GM11168 (cell line): ENCODE results near the gene FGFR3.

Source experiments
- in situ Hi-C: fragments of 300-500 bp; cut with MboI; formaldehyde crosslinking; loops from one replicate; pipeline ENCODE4 v1.12.0; 2022; ENCODE audit warnings: low sequenced_read_pairs; ENCODE audit not compliant: unreplicated experiment

Gene FGFR3

DNA sequence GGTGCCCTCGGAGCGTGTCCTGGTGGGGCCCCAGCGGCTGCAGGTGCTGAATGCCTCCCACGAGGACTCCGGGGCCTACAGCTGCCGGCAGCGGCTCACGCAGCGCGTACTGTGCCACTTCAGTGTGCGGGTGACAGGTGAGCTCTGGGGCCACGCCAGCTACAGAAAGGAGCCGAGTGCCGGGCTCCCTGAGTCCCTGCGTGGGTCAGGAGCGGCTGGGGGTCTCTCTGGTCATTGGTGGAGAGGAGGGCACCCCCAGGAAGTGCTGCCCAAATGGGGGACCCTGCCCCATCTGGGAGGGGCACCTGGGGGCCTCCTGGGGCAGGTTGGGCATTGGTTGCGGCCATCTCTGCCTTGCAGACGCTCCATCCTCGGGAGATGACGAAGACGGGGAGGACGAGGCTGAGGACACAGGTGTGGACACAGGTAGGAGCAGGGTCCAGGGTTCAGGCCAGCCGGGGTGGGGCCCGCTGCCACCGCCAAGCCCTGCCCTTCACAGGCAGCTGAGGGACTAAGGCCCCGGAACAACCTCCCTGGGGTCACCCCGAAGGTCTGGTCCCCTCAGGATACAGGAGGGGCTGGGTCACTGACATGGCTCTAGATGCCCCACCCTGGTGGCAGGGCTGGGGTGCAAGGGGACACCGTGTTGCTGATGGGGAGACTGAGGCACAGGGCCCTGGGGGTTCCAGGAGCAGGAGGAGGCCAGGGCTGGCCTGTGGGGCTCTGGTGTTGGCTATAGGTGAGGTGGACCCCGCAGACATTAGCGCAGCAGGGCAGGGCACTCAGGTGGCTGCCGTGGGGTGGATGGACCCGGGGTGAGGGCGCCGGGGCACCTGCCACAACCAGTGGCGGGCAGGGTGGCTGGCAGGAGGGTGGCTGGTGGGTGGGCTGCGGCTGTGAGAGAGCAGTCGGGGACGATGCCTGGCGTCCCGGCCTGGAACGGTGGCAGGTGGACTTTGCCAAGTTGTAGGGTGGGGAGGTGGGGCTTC lies 6.6 kb downstream of the FGFR3 start:
- in situ Hi-C loops, result no loop called here

GRCh38 chr4:1800805-1801204 lies 7.7 kb downstream of the FGFR3 start:
- in situ Hi-C loops, result no loop called here

DNA sequence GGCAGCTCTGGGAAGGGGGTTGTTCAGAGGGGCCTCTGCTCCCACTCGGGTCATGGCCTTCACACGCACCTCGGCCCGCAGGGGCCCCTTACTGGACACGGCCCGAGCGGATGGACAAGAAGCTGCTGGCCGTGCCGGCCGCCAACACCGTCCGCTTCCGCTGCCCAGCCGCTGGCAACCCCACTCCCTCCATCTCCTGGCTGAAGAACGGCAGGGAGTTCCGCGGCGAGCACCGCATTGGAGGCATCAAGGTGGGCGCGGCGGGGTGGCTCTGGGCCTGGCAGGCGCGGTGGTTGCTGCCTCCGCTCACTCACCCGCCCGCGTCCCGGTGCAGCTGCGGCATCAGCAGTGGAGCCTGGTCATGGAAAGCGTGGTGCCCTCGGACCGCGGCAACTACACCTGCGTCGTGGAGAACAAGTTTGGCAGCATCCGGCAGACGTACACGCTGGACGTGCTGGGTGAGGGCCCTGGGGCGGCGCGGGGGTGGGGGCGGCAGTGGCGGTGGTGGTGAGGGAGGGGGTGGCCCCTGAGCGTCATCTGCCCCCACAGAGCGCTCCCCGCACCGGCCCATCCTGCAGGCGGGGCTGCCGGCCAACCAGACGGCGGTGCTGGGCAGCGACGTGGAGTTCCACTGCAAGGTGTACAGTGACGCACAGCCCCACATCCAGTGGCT lies 8.3 kb downstream of the FGFR3 start:
- in situ Hi-C loops, result no loop called here

- in situ Hi-C loops, result no loop called here
Measured at GRCh38 chr4:1802151-1802715, 9.1 kb downstream of the FGFR3 start.

DNA sequence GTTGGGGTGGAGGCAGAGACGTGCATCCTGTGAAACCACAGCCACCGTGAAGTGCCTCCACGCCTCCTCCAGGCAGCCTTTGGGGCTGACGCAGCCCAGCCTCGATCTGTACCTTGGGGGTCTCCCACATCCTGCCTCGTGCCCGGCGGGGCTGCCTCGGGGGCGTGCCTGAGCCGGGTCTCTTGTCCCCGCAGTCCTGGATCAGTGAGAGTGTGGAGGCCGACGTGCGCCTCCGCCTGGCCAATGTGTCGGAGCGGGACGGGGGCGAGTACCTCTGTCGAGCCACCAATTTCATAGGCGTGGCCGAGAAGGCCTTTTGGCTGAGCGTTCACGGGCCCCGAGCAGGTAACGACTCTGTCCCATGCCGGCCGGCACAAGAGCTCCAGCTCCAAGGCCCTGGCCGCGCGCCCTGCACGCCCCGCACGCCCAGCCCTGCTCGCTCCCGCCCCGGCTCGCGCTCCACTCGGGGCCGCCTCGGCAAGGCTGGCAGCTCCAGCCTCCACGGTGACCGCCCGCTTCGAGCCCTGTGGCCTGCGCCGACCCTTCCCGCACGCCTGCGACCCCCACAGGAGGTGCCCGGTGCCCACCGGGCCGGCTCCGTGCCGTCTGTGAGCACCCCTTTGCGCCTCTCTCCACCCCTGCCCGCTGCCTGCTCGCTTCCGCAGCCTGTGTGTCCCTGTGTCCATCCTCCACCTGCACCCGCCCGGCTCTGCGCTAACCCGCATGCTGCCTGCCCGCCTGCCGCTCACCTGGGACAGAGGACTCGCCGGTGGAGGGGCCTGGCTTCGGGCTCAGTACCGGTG lies 9.8 kb downstream of the FGFR3 start:
- in situ Hi-C loops, result no loop called here

DNA sequence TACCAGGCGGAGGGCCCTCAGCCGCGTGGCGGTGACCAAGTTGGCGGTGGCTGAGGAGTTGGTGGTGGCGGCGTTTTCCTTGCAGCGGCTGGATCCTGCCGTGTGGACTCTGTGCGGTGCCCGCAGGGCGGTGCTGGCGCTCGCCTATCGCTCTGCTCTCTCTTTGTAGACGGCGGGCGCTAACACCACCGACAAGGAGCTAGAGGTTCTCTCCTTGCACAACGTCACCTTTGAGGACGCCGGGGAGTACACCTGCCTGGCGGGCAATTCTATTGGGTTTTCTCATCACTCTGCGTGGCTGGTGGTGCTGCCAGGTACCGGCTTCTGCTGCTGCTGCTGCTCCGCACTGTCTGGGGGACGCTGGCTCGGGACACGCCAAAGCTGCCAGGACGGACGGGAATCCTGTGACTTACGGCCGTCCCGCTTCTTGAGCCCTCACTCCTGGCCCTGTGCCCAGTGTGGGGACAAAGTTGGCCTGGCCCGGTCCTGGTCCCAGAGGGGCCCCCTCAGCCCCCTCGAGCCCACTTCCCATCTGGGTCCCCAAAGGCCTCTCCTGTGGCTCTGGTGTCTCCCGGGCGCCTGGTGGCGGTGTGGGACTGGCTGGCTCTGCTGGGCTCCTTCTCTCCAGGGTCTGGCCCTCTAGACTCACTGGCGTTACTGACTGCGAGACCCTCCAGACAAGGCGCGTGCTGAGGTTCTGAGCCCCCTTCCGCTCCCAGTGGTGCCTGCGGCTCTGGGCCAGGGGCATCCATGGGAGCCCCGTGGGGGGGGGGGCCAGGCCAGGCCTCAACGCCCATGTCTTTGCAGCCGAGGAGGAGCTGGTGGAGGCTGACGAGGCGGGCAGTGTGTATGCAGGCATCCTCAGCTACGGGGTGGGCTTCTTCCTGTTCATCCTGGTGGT lies 10.7 kb downstream of the FGFR3 start:
- in situ Hi-C loops, result no loop called here

DNA sequence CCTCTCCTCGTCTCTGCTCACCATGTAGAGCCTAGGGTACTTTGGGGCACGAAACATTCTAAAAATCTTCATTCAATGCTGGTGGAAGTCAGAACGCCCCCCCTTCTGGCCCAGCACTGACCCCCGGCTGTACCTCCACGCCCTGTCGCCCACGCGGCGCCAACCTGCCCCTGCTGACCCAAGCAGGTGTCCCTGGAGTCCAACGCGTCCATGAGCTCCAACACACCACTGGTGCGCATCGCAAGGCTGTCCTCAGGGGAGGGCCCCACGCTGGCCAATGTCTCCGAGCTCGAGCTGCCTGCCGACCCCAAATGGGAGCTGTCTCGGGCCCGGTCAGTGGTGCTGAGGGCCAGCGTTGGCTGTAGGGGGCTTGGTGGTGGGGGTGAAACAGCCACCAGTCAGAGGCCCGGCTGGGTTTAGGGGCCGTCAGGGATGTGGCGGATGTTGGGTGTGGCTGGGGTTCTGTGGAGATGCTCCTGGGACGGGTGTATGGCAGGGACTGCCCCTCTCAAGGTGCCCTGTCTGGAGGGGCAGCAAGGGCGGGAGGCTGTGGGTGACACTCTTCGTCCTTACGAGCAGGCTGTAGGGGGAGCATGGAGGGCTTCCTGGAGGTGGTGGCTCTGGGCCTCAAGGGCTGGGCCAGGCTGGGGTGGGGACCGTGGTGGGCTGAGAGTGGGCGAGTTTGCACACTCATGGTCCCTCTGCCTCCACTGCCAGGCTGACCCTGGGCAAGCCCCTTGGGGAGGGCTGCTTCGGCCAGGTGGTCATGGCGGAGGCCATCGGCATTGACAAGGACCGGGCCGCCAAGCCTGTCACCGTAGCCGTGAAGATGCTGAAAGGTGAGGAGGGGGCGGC lies 11.8 kb downstream of the FGFR3 start:
- in situ Hi-C loops, result no loop called here

DNA sequence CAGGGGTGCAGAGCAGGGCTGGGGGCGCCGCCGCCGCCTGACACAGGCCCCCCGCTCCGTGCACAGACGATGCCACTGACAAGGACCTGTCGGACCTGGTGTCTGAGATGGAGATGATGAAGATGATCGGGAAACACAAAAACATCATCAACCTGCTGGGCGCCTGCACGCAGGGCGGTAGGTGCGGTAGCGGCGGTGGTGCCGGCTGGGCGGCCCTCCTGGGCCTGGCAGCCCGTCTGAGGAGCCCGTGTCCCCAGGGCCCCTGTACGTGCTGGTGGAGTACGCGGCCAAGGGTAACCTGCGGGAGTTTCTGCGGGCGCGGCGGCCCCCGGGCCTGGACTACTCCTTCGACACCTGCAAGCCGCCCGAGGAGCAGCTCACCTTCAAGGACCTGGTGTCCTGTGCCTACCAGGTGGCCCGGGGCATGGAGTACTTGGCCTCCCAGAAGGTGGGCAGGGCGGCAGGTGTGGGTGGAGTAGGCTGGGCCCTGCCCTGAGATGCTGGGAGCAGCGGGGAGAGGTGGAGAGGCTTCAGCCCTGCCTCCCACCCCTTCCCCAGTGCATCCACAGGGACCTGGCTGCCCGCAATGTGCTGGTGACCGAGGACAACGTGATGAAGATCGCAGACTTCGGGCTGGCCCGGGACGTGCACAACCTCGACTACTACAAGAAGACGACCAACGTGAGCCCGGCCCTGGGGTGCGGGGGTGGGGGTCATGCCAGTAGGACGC lies 12.6 kb downstream of the FGFR3 start:
- in situ Hi-C loops, result no loop called here

DNA sequence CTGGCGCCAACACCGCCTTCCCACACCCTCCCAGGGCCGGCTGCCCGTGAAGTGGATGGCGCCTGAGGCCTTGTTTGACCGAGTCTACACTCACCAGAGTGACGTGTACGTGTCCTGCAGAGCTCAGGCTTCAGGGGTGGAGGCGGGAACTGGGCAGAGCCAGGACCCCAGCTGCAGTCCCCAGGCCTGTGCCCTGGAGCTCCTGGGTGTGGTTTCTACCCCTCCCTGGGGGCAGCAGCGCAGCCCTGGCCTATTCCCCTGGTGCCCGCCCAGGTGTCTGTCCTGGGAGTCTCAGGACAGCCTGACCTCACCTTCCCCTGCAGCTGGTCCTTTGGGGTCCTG lies 13.1 kb downstream of the FGFR3 start:
- in situ Hi-C loops, result no loop called here

- in situ Hi-C loops, result no loop called here
Measured at GRCh38 chr4:1806596-1807331, 13.7 kb downstream of the FGFR3 start.

DNA sequence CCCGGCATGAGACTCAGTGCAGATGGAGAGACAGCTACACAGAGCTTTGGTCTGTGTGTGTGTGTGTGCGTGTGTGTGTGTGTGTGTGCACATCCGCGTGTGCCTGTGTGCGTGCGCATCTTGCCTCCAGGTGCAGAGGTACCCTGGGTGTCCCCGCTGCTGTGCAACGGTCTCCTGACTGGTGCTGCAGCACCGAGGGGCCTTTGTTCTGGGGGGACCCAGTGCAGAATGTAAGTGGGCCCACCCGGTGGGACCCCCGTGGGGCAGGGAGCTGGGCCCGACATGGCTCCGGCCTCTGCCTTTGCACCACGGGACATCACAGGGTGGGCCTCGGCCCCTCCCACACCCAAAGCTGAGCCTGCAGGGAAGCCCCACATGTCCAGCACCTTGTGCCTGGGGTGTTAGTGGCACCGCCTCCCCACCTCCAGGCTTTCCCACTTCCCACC lies 14.3 kb downstream of the FGFR3 start:
- in situ Hi-C loops, result no loop called here

DNA sequence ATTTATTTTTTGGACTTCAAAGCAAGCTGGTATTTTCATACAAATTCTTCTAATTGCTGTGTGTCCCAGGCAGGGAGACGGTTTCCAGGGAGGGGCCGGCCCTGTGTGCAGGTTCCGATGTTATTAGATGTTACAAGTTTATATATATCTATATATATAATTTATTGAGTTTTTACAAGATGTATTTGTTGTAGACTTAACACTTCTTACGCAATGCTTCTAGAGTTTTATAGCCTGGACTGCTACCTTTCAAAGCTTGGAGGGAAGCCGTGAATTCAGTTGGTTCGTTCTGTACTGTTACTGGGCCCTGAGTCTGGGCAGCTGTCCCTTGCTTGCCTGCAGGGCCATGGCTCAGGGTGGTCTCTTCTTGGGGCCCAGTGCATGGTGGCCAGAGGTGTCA lies 15.3 kb downstream of the FGFR3 start:
- in situ Hi-C loops, result no loop called here

- in situ Hi-C loops, result no loop called here
Measured at GRCh38 chr4:1808851-1809753, 16.0 kb downstream of the FGFR3 start.

DNA sequence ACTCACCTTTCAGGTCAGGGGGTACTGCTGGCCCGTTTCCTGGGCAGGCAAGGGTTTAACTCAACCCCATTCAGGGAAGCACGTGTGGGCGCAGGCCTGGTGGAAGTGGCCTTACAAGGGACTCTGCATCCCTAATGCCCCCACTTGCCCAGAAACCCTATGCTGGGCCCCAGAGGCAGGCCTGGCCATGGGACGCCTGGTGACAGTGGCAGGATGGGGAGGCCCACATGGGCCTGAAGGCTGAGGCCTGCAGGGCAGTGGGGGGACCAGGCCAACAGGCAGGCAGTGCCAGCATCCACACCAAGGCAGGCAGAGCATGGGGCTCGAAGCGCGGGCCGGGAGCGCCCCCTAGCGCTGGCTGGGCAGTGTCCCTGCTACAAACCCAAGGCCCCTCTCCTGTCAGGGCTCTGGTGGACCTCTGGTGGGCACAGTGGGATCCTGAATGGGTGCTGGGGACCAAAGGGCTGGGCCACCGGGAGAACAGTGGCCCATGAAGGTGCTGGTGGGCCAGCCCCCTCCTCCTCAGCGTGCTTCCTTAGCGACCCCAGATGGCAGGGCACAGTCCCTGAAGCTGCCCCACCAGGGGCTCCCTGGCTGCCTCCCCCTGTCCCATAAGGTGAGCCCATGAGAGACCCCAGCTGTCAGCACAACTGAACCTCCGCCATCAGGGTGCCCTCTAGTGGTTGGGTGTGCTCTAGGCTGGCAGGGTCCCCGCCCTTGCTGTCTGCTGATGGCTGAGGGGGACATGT lies 16.8 kb downstream of the FGFR3 start:
- in situ Hi-C loops, result loop anchor here (10.0 kb wide), 1 partner anchor 65 kb away; no protein-coding TSS in a partner anchor

- in situ Hi-C loops, result loop anchor here (10.0 kb wide), 1 partner anchor 66 kb away; no protein-coding TSS in a partner anchor
Measured at GRCh38 chr4:1810765-1811164, 17.7 kb downstream of the FGFR3 start.
